Endothelial cell of umbilical vein (primary cell): Measurements from ENCODE around the gene STK17A. TPM values are rescaled to one million over a fixed set of nuclear protein-coding genes. Genes with fewer than 3 reads are reported as not detected.

ENCODE experiments used
- BruUV-seq: library from RNA; stranded (reverse); fragments of 400-500 nt; replicated peaks from 2 replicates; lab custom pipeline; 2021; lab: Mats Ljungman, UMichigan
- CTCF ChIA-PET: fragments of 300-600, 350-600 bp; sonication (Branson Sonifier 250); formaldehyde crosslinking; loops from one replicate; lab custom pipeline; 2021; ENCODE audit warnings: antibody characterized with exemption, inconsistent platforms; lab: Charles Lee
- POLR2A ChIA-PET: fragments of 300-600, 350-600 bp; sonication (Branson Sonifier 250); formaldehyde crosslinking; loops from one replicate; lab custom pipeline; 2021; ENCODE audit warnings: antibody characterized with exemption, inconsistent platforms; lab: Charles Lee
- DNase-seq: peaks from one replicate; pipeline ENCODE4 v3.0.0-alpha.2; 2011; ENCODE audit warnings: low read depth, low spot score
- FAIRE-seq: peaks from 2 replicates; lab custom pipeline; 2011; peaks lifted over from hg19 to GRCh38; lab: Jason Lieb, UNC
- H2AFZ ChIP-seq: 2 replicates; pipeline ENCODE4 v1.6.0; 2012; ENCODE audit warnings: low read depth, low read length, control low read depth, inconsistent platforms
- H3K27ac ChIP-seq: 2 replicates; pipeline ENCODE4 v1.5.1; 2011; ENCODE audit warnings: low read depth, mild to moderate bottlenecking, control low read depth, low read length, moderate library complexity; ENCODE audit not compliant: insufficient read depth
- H3K27me3 ChIP-seq, 2 experiments: 2 replicates each; pipeline versions ENCODE4 v1.6.0 to v1.6.1; 2011; ENCODE audit warnings: low read length in 2 of 2, mixed read lengths in 1 of 2; ENCODE audit not compliant: control insufficient read depth in 2 of 2, insufficient read depth in 2 of 2
- H3K36me3 ChIP-seq, 2 experiments: 2 replicates in 1 of 2; 3 replicates in 1 of 2; pipeline ENCODE4 v1.5.1; 2011; ENCODE audit warnings: low read length in 2 of 2, mild to moderate bottlenecking in 1 of 2, moderate library complexity in 1 of 2; ENCODE audit not compliant: control insufficient read depth in 2 of 2, insufficient read depth in 2 of 2; ENCODE audit errors: extremely low read depth in 1 of 2
- H3K4me1 ChIP-seq: 3 replicates; pipeline ENCODE4 v1.5.1; 2011; ENCODE audit warnings: mild to moderate bottlenecking, low read length; ENCODE audit not compliant: control insufficient read depth, insufficient read depth; ENCODE audit errors: extremely low read depth
- H3K4me2 ChIP-seq: 2 replicates; pipeline ENCODE4 v1.6.1; 2011; ENCODE audit warnings: low read length, control low read depth, mixed read lengths; ENCODE audit not compliant: insufficient read depth
- H3K4me3 ChIP-seq, 3 experiments: fragments of 200-600 bp in 1 of 3; sonication (generic), shearing (Covaris generic) in 1 of 3; replicated peaks in 1 of 3; 2 replicates each; pipeline ENCODE4 v1.5.1; 2011 to 2016; ENCODE audit warnings: control low read depth in 3 of 3, low read length in 3 of 3, mild to moderate bottlenecking in 2 of 3, inconsistent platforms in 1 of 3, low read depth in 1 of 3, moderate library complexity in 1 of 3; ENCODE audit not compliant: insufficient read depth in 1 of 3
- H3K79me2 ChIP-seq: 2 replicates; pipeline ENCODE4 v1.6.0; 2012; ENCODE audit warnings: low read length, inconsistent platforms; ENCODE audit not compliant: control insufficient read depth, insufficient read depth
- H3K9ac ChIP-seq: replicated peaks from 2 replicates; pipeline ENCODE3; 2011; ENCODE audit warnings: low read length, control low read depth; ENCODE audit not compliant: insufficient read depth; ENCODE audit errors: extremely low read depth
- H3K9me1 ChIP-seq: replicated peaks from 3 replicates; pipeline ENCODE4 v1.6.0; 2011; ENCODE audit warnings: mild to moderate bottlenecking, low read length; ENCODE audit not compliant: control insufficient read depth, insufficient read depth; ENCODE audit errors: extremely low read depth
- H3K9me3 ChIP-seq: replicated peaks from 2 replicates; pipeline ENCODE4 v1.5.1; 2012; ENCODE audit warnings: low read length, inconsistent platforms; ENCODE audit not compliant: control insufficient read depth, insufficient read depth
- H4K20me1 ChIP-seq: replicated peaks from 2 replicates; pipeline ENCODE3; 2011; ENCODE audit warnings: mild to moderate bottlenecking, low read length; ENCODE audit not compliant: control insufficient read depth, insufficient read depth; ENCODE audit errors: extremely low read depth
- CTCF ChIP-seq, 2 donors: IDR thresholded peaks; 1 replicate in 1 of 2; 2 replicates in 1 of 2; pipeline ENCODE4 v1.5.1; 2011; ENCODE audit warnings: low read length in 2 of 2, mild to moderate bottlenecking in 2 of 2, moderate library complexity in 2 of 2, control low read depth in 1 of 2, inconsistent platforms in 1 of 2, low read depth in 1 of 2; ENCODE audit not compliant: insufficient read depth in 1 of 2; ENCODE audit errors: extremely low read depth in 1 of 2
- EZH2 ChIP-seq: IDR thresholded peaks from 2 replicates; pipeline ENCODE4 v1.6.1; 2012; ENCODE audit warnings: borderline replicate concordance, low read depth, mild to moderate bottlenecking, moderate library complexity, low read length, inconsistent platforms; ENCODE audit not compliant: severe bottlenecking
- FOS ChIP-seq: IDR thresholded peaks from 2 replicates; pipeline ENCODE4 v1.6.1; 2011; ENCODE audit warnings: mild to moderate bottlenecking, low read length, moderate library complexity, borderline replicate concordance; ENCODE audit not compliant: insufficient read depth
- GATA2 ChIP-seq: IDR thresholded peaks from 2 replicates; pipeline ENCODE4 v1.7.0; 2011; ENCODE audit warnings: low read depth, mild to moderate bottlenecking, moderate library complexity, mixed read lengths, low read length; ENCODE audit not compliant: insufficient read length, insufficient read depth
- JUN ChIP-seq: IDR thresholded peaks from 2 replicates; pipeline ENCODE4 v1.6.1; 2011; ENCODE audit warnings: borderline replicate concordance, low read depth; ENCODE audit not compliant: insufficient read length, insufficient read depth
- MYC ChIP-seq: IDR thresholded peaks from one replicate; pipeline ENCODE4 v1.6.1; 2011; ENCODE audit warnings: mild to moderate bottlenecking, low read depth, low read length
- POLR2A ChIP-seq: IDR thresholded peaks from 2 replicates; pipeline ENCODE4 v1.6.1; 2012; ENCODE audit warnings: low read depth, mild to moderate bottlenecking, control low read depth, low read length
- POLR2AphosphoS5 ChIP-seq: IDR thresholded peaks from 2 replicates; pipeline ENCODE4 v1.6.1; 2012; ENCODE audit warnings: low read depth, mild to moderate bottlenecking, control low read depth, low read length, moderate library complexity; ENCODE audit not compliant: insufficient read depth
- dilution Hi-C: fragments of 300-500 bp; cut with MboI; formaldehyde crosslinking; loops from one replicate; pipeline ENCODE4 v1.15.0; 2019; ENCODE audit warnings: low sequenced_read_pairs; ENCODE audit not compliant: extremely low pct_ligation_motif_present
- intact Hi-C: fragments of 100-400 bp; cut with micrococcal nuclease; formaldehyde crosslinking; loops from one replicate; pipeline ENCODE4 v1.10.0; 2022
- polyA plus RNA-seq, 4 experiments: library from polyadenylated mRNA; depleted of rRNA in 3 of 4; stranded (reverse) in 3 of 4; unstranded in 1 of 4; fragments of >200 nt; gene quantifications; 2 replicates each; pipeline versions ENCODE4 v1.2.1 to v1.2.3, GENCODE V29; 2011 to 2012; ENCODE audit warnings: missing spikeins in 1 of 4
- total RNA-seq: library from RNA; stranded (reverse); gene quantifications from 2 replicates; pipeline ENCODE4 v1.2.3, GENCODE V29; 2021
- TF ChIP-seq, protein P1 (sequence below): IDR thresholded peaks from 2 replicates; pipeline ENCODE4 v1.6.1; 2011; ENCODE audit not compliant: insufficient read depth, insufficient read length

The STK17A gene
- total and polyA plus RNA-seq, 2 donors (not counting 3 experiments of a cell fraction or from before 2014, with no cell fraction given): 11.7 to 58.8 TPM

DNA sequence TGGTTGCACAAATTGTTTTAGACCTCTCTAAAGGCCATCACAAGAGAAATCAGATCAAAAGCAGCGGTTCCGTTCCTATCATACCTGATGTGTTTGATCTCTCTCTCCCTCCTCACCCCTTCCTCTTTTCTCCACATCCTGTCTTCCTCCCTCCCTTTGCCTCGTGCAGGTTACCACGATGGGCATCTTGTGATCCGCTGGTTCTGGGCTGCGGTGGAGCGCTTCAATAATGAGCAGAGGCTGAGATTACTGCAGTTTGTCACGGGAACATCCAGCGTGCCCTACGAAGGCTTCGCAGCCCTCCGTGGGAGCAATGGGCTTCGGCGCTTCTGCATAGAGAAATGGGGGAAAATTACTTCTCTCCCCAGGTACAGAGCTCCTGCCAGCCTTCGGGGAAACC, 28.5 kb upstream of the STK17A start:
- dilution Hi-C loops (no loop called here), intact Hi-C loops (no loop called here)
- Histone ChIP-seq H3K27ac (no peak overlapping the region), H3K79me2 (no peaks in the 10 kb centered on the region), H3K4me2 (no peak overlapping the region), H4K20me1 (no peaks in the 10 kb centered on the region), H3K9ac (no peak overlapping the region), H3K27me3 (peaks cover 8 to 15% of the 10 kb centered on the region in 2 experiments), H3K36me3 (no peaks in the 10 kb centered on the region), H3K9me3 (no peaks in the 10 kb centered on the region), H3K4me1 (no peaks in the 10 kb centered on the region), H2AFZ (no peak overlapping the region), H3K9me1 (no peaks in the 10 kb centered on the region), H3K4me3 (no peak overlapping the region)
- DNase-seq (no peak), FAIRE-seq (no peak)
- no TSS peak for BruUV-seq
- CTCF ChIA-PET: no interaction called here
- POLR2A ChIA-PET: no interaction called here
- TF ChIP-seq EZH2 (no peak), MYC (no peak), FOS (no peak), GATA2 (no peak), CTCF (IDR thresholded peaks at IDR 0.05; ENCODE audit: extremely low read depth in 1 of 2, insufficient read depth in 1 of 2, low read depth in 1 of 2, low read length in 2 of 2) (no peak), POLR2A (no peak), POLR2AphosphoS5 (no peak), JUN (no peak)
- TF ChIP-seq, protein P1, sequence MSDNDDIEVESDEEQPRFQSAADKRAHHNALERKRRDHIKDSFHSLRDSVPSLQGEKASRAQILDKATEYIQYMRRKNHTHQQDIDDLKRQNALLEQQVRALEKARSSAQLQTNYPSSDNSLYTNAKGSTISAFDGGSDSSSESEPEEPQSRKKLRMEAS: no peak
